ENCODE measurements around the gene SART1. TPM values are rescaled to one million over a fixed set of nuclear protein-coding genes. Genes with fewer than 3 reads are reported as not detected.

SART1 gene
- polyA plus RNA-seq, 1 donor (not counting 4 experiments of a cell fraction or from before 2014, with no cell fraction given): 14.7 TPM

GRCh38 chr11:66015936-66016792 lies 54.6 kb downstream of the SART1 start:
- no peak overlapping the region for H3K4me2 ChIP-seq (ENCODE audit: control insufficient read depth, extremely low read depth, insufficient read depth, low read depth, low read length)

GRCh38 chr11:66016793-66017177 lies 55.3 kb downstream of the SART1 start:
- Histone ChIP-seq H3K4me2 (ENCODE audit: control insufficient read depth, extremely low read depth, insufficient read depth, low read depth, low read length) (no peak overlapping the region), H3K9me3 (ENCODE audit: control insufficient read depth, low read depth, low read length) (no peaks in the 10 kb centered on the region), H3K36me3 (ENCODE audit: control insufficient read depth in 2 of 2, extremely low read depth in 1 of 2, insufficient read depth in 2 of 2, low read length in 2 of 2) (no peaks in the 10 kb centered on the region), H3K9ac (ENCODE audit: control insufficient read depth, extremely low read depth, insufficient read depth, low read length) (no peak overlapping the region), H3K27ac (ENCODE audit: control insufficient read depth, insufficient read depth, low read length) (no peak overlapping the region), H3K79me2 (ENCODE audit: control insufficient read depth, insufficient read depth, low read length) (no peaks in the 10 kb centered on the region), H3K4me1 (ENCODE audit: control insufficient read depth, extremely low read depth, insufficient read depth, low read length) (peaks cover 23% of the 10 kb centered on the region), H3K4me3 (ENCODE audit: control insufficient read depth in 2 of 3, extremely low read depth in 1 of 3, insufficient read depth in 2 of 3, low read depth in 1 of 3, low read length in 3 of 3) (no peak overlapping the region), H3K27me3 (ENCODE audit: control insufficient read depth, extremely low read depth, insufficient read depth, low read length) (no peaks in the 10 kb centered on the region), H4K20me1 (ENCODE audit: control insufficient read depth, extremely low read depth, insufficient read depth, low read length) (no peaks in the 10 kb centered on the region), H2AFZ (ENCODE audit: control insufficient read depth, low read length) (no peak overlapping the region), H3K9me1 (ENCODE audit: control insufficient read depth, extremely low read depth, insufficient read depth, low read length) (no peaks in the 10 kb centered on the region)
- dilution Hi-C loops (cut with MboI; ENCODE audit: extremely low pct_ligation_motif_present, low sequenced_read_pairs): no loop called here
- TF ChIP-seq EZH2 (IDR thresholded peaks at IDR 0.05; ENCODE audit: low read length): no peak
- TF ChIP-seq CTCF (optimal IDR thresholded peaks at IDR 0.05 in 1 of 3, IDR thresholded peaks at IDR 0.05 in 1 of 3, conservative IDR thresholded peaks at IDR 0.05 in 1 of 3; ENCODE audit: extremely low read depth in 1 of 3, insufficient read depth in 2 of 3, low read length in 3 of 3): no peak
- no peak for FAIRE-seq
- no peak for DNase-seq (ENCODE audit: low read depth, low spot score)

More at GRCh38 chr11:66015936-66016792, 54.6 kb downstream of the SART1 start:
- no peak overlapping the region for H3K9ac ChIP-seq (ENCODE audit: control insufficient read depth, extremely low read depth, insufficient read depth, low read length)
- no peak for DNase-seq (ENCODE audit: low read depth, low spot score)
- H3K79me2 ChIP-seq (ENCODE audit: control insufficient read depth, insufficient read depth, low read length): no peaks in the 10 kb centered on the region
- FAIRE-seq: no peak
- no peak overlapping the region for H2AFZ ChIP-seq (ENCODE audit: control insufficient read depth, low read length)
- no peak overlapping the region for H3K27ac ChIP-seq (ENCODE audit: control insufficient read depth, insufficient read depth, low read length)
- no peaks in the 10 kb centered on the region for H3K27me3 ChIP-seq (ENCODE audit: control insufficient read depth, extremely low read depth, insufficient read depth, low read length)
- H3K4me1 ChIP-seq (ENCODE audit: control insufficient read depth, extremely low read depth, insufficient read depth, low read length): peaks cover 24% of the 10 kb centered on the region
- TF ChIP-seq CTCF (optimal IDR thresholded peaks at IDR 0.05 in 1 of 3, IDR thresholded peaks at IDR 0.05 in 1 of 3, conservative IDR thresholded peaks at IDR 0.05 in 1 of 3; ENCODE audit: extremely low read depth in 1 of 3, insufficient read depth in 2 of 3, low read length in 3 of 3) (no peak), EZH2 (IDR thresholded peaks at IDR 0.05; ENCODE audit: low read length) (no peak)
- H3K36me3 ChIP-seq (ENCODE audit: control insufficient read depth in 2 of 2, extremely low read depth in 1 of 2, insufficient read depth in 2 of 2, low read length in 2 of 2): no peaks in the 10 kb centered on the region
- dilution Hi-C loops (cut with MboI; ENCODE audit: extremely low pct_ligation_motif_present, low sequenced_read_pairs): no loop called here
- no peaks in the 10 kb centered on the region for H3K9me3 ChIP-seq (ENCODE audit: control insufficient read depth, low read depth, low read length)
- H3K4me3 ChIP-seq (ENCODE audit: control insufficient read depth in 2 of 3, extremely low read depth in 1 of 3, insufficient read depth in 2 of 3, low read depth in 1 of 3, low read length in 3 of 3): no peak overlapping the region
- peaks cover 3% of the 10 kb centered on the region for H3K9me1 ChIP-seq (ENCODE audit: control insufficient read depth, extremely low read depth, insufficient read depth, low read length)
- no peaks in the 10 kb centered on the region for H4K20me1 ChIP-seq (ENCODE audit: control insufficient read depth, extremely low read depth, insufficient read depth, low read length)
